Natural killer cell (primary cell): Measurements from ENCODE around the gene IL17D. TPM values are rescaled to one million over a fixed set of nuclear protein-coding genes. Genes with fewer than 3 reads are reported as not detected.

Source experiments
- ATAC-seq, 3 donors: fragments of 150-1000 bp in 2 of 3; fragments of 200-7000 bp in 1 of 3; cut with Tn5 transposase; 1 replicate in 1 of 3; 2 replicates in 2 of 3; pipeline ENCODE4 v1.10.0; 2021; ENCODE audit warnings: mild to moderate bottlenecking in 2 of 3, moderate library complexity in 2 of 3
- DNase-seq, 2 donors: peaks; one replicate each; pipeline versions ENCODE4 v3.0.0 to v3.0.0-alpha.2; 2013 to 2021; ENCODE audit warnings: mixed read lengths in 1 of 2
- H3K27ac ChIP-seq: one replicate; pipeline ENCODE4 v1.5.1; 2013; ENCODE audit warnings: mild to moderate bottlenecking, low read length
- H3K27me3 ChIP-seq: one replicate; pipeline ENCODE4 v1.6.1; 2013; ENCODE audit warnings: low read length; ENCODE audit not compliant: control insufficient read depth, insufficient read depth
- H3K36me3 ChIP-seq: one replicate; pipeline ENCODE4 v1.6.1; 2013; ENCODE audit warnings: low read length; ENCODE audit not compliant: control insufficient read depth, insufficient read depth
- H3K4me1 ChIP-seq: one replicate; pipeline ENCODE4 v1.6.1; 2013; ENCODE audit warnings: low read length; ENCODE audit not compliant: control insufficient read depth, insufficient read depth
- H3K4me3 ChIP-seq: one replicate; pipeline ENCODE4 v1.5.1; 2013; ENCODE audit warnings: low read length
- H3K9me3 ChIP-seq: one replicate; pipeline ENCODE4 v1.6.1; 2013; ENCODE audit warnings: low read length; ENCODE audit not compliant: control insufficient read depth, insufficient read depth
- H3K27ac Mint-ChIP-seq, 2 donors: one replicate each; pipeline ENCODE4 v1.8.0; 2022; ENCODE audit warnings: mild to moderate bottlenecking in 2 of 2, mixed read lengths in 2 of 2, moderate library complexity in 1 of 2
- H3K27me3 Mint-ChIP-seq, 2 donors: one replicate each; pipeline ENCODE4 v1.8.0; 2022; ENCODE audit warnings: low read depth in 2 of 2, mixed read lengths in 2 of 2
- H3K36me3 Mint-ChIP-seq: one replicate; pipeline ENCODE4 v1.8.0; 2022; ENCODE audit warnings: mixed read lengths
- H3K4me1 Mint-ChIP-seq, 2 donors: one replicate each; pipeline ENCODE4 v1.8.0; 2022; ENCODE audit warnings: mixed read lengths in 2 of 2
- H3K4me3 Mint-ChIP-seq: one replicate; pipeline ENCODE4 v1.8.0; 2022; ENCODE audit warnings: mild to moderate bottlenecking, moderate library complexity, mixed read lengths
- H3K9me3 Mint-ChIP-seq, 2 donors: one replicate each; pipeline ENCODE4 v1.8.0; 2022; ENCODE audit warnings: mixed read lengths in 2 of 2
- CTCF ChIP-seq: fragments of 200-600 bp; IDR thresholded peaks from one replicate; pipeline ENCODE4 v1.8.0; 2022; ENCODE audit warnings: antibody characterized with exemption
- WGBS: methylation state at CpG from one replicate; pipeline ENCODE4 v1.1.7; 2013; ENCODE audit warnings: missing lambda C conversion rate; ENCODE audit not compliant: insufficient coverage; 5-methylcytosine and 5-hydroxymethylcytosine counted together
- intact Hi-C: fragments of 100-400 bp; cut with micrococcal nuclease; formaldehyde crosslinking; loops from one replicate; pipeline ENCODE4 v1.14.2; 2022
- total RNA-seq, 4 donors: library from RNA; stranded (reverse); fragments of 120-200 nt in 1 of 4; gene quantifications; one replicate each; pipeline versions ENCODE4 v1.2.3 to v1.2.4, GENCODE V29; 2013 to 2022

IL17D gene
- total RNA-seq, 3 donors from 2014 or later (not counting 1 experiment from before 2014, with no cell fraction given), result 0.14 to 0.33 (median 0.25) TPM

GRCh38 chr13:20708216-20708615 lies 4.7 kb downstream of the IL17D start:
- Histone ChIP-seq H3K36me3 (no peaks in the 10 kb centered on the region), H3K27me3 (no peaks in the 10 kb centered on the region), H3K4me3 (no peak overlapping the region), H3K27ac (no peak overlapping the region), H3K4me1 (peaks cover 12% of the 10 kb centered on the region), H3K9me3 (no peaks in the 10 kb centered on the region)
- Mint-ChIP-seq H3K9me3 (no peaks in the 10 kb centered on the region), H3K36me3 (no peaks in the 10 kb centered on the region), H3K27me3 (peaks cover 11 to 13% of the 10 kb centered on the region in 2 donors), H3K4me1 (peaks cover 8 to 16% of the 10 kb centered on the region in 2 donors), H3K4me3 (no peak overlapping the region), H3K27ac (no peak overlapping the region)
- no peak for TF ChIP-seq CTCF
- intact Hi-C loops, result loop anchor here (10.0 kb wide), 1 partner anchor 183 kb away; the partner anchor contains the start of gene CRYL1
- DNase-seq, result no peak
- no peak for ATAC-seq
- WGBS, result 86% methylated on average over 2 of the region's 2 CpGs

GRCh38 chr13:20709369-20709768 lies 5.9 kb downstream of the IL17D start:
- Mint-ChIP-seq H3K27me3 (peaks cover 20 to 22% of the 10 kb centered on the region in 2 donors), H3K4me3 (no peak overlapping the region), H3K36me3 (no peaks in the 10 kb centered on the region), H3K9me3 (no peaks in the 10 kb centered on the region), H3K4me1 (peaks cover 7 to 14% of the 10 kb centered on the region in 2 donors), H3K27ac (no peak overlapping the region)
- intact Hi-C loops, result loop anchor here (10.0 kb wide), 1 partner anchor 185 kb away; the partner anchor contains the start of gene CRYL1
- WGBS, result 93% methylated on average over 3 of the region's 8 CpGs
- Histone ChIP-seq H3K36me3 (no peaks in the 10 kb centered on the region), H3K27ac (no peak overlapping the region), H3K27me3 (no peaks in the 10 kb centered on the region), H3K4me1 (peaks cover 12% of the 10 kb centered on the region), H3K9me3 (no peaks in the 10 kb centered on the region), H3K4me3 (no peak overlapping the region)
- no peak for ATAC-seq
- no peak for TF ChIP-seq CTCF
- no peak for DNase-seq

GRCh38 chr13:20709782-20710181 lies 6.3 kb downstream of the IL17D start:
- no peak for TF ChIP-seq CTCF
- H3K36me3 ChIP-seq, result no peaks in the 10 kb centered on the region
- no peak overlapping the region for H3K4me3 ChIP-seq
- H3K27me3 ChIP-seq, result no peaks in the 10 kb centered on the region
- DNase-seq (no peak), ATAC-seq (no peak)
- H3K9me3 ChIP-seq, result no peaks in the 10 kb centered on the region
- H3K4me1 ChIP-seq, result peaks cover 8% of the 10 kb centered on the region
- H3K4me3 Mint-ChIP-seq, result no peak overlapping the region
- H3K27me3 Mint-ChIP-seq, result peaks cover 20 to 24% of the 10 kb centered on the region in 2 donors
- no peak overlapping the region for H3K27ac Mint-ChIP-seq
- intact Hi-C loops, result loop anchor here (10.0 kb wide), 1 partner anchor 185 kb away; the partner anchor contains the start of gene CRYL1
- no peaks in the 10 kb centered on the region for H3K36me3 Mint-ChIP-seq
- no peak overlapping the region for H3K27ac ChIP-seq
- WGBS, result 68% methylated on average over 4 of the region's 4 CpGs
- peaks cover 7 to 11% of the 10 kb centered on the region in 2 donors for H3K4me1 Mint-ChIP-seq
- no peaks in the 10 kb centered on the region for H3K9me3 Mint-ChIP-seq
